ENCODE data around the gene NARS2.

GRCh38 chr11:78615724-78616123, 41.1 kb upstream of the NARS2 start:
- TF ChIP-seq CTCF (IDR thresholded peaks at IDR 0.05) (no peak), POLR2A (IDR thresholded peaks at IDR 0.05) (no peak)
